CD14-positive monocyte (primary cell): ENCODE data around the gene KCNS3. TPM values are rescaled to one million over a fixed set of nuclear protein-coding genes. Genes with fewer than 3 reads are reported as not detected.

Experiments
- DNase-seq, 3 donors: peaks; one replicate each; pipeline ENCODE4 v3.0.0-alpha.2; 2011 to 2022
- H2AFZ ChIP-seq: 2 replicates; pipeline ENCODE4 v1.6.0; 2012; ENCODE audit warnings: mild to moderate bottlenecking, low read depth, low read length, inconsistent platforms; ENCODE audit not compliant: insufficient read depth, poor library complexity, severe bottlenecking
- H3K27ac ChIP-seq, 2 donors: 1 replicate in 1 of 2; 2 replicates in 1 of 2; pipeline ENCODE4 v1.5.1; 2012 to 2013; ENCODE audit warnings: low read length in 2 of 2, control low read depth in 1 of 2, inconsistent platforms in 1 of 2, low read depth in 1 of 2, mild to moderate bottlenecking in 1 of 2
- H3K27me3 ChIP-seq, 2 donors: one replicate each; pipeline versions ENCODE4 v1.6.0 to v1.6.1; 2011 to 2013; ENCODE audit warnings: low read length in 2 of 2; ENCODE audit not compliant: control insufficient read depth in 2 of 2, insufficient read depth in 2 of 2
- H3K36me3 ChIP-seq, 2 donors: replicated peaks in 1 of 2; 1 replicate in 1 of 2; 2 replicates in 1 of 2; pipeline versions ENCODE4 v1.5.1 to v1.6.1; 2012 to 2013; ENCODE audit warnings: low read length in 2 of 2, control low read depth in 1 of 2, inconsistent platforms in 1 of 2, mild to moderate bottlenecking in 1 of 2; ENCODE audit not compliant: insufficient read depth in 2 of 2, control insufficient read depth in 1 of 2
- H3K4me1 ChIP-seq, 2 donors: 1 replicate in 1 of 2; 2 replicates in 1 of 2; pipeline versions ENCODE4 v1.5.1 to v1.6.1; 2012 to 2013; ENCODE audit warnings: low read length in 2 of 2, control low read depth in 1 of 2, inconsistent platforms in 1 of 2, mild to moderate bottlenecking in 1 of 2, moderate library complexity in 1 of 2; ENCODE audit not compliant: insufficient read depth in 2 of 2, control insufficient read depth in 1 of 2
- H3K4me2 ChIP-seq: replicated peaks from 2 replicates; pipeline ENCODE3; 2012; ENCODE audit warnings: low read length, moderate library complexity, mild to moderate bottlenecking; ENCODE audit not compliant: poor library complexity, severe bottlenecking; ENCODE audit errors: extremely low read depth
- H3K4me3 ChIP-seq, 3 experiments: fragments of 200-600 bp in 1 of 3; sonication (generic) in 1 of 3; replicated peaks in 1 of 3; 1 replicate in 2 of 3; 2 replicates in 1 of 3; pipeline ENCODE4 v1.5.1; 2011 to 2013; ENCODE audit warnings: low read length in 3 of 3, mild to moderate bottlenecking in 3 of 3, control low read depth in 2 of 3, low read depth in 2 of 3, inconsistent platforms in 1 of 3, moderate library complexity in 1 of 3
- H3K79me2 ChIP-seq: 2 replicates; pipeline ENCODE4 v1.6.0; 2012; ENCODE audit warnings: mild to moderate bottlenecking, control low read depth, inconsistent platforms, low read length, moderate library complexity; ENCODE audit not compliant: insufficient read depth
- H3K9ac ChIP-seq: 2 replicates; pipeline ENCODE4 v1.6.0; 2017; ENCODE audit warnings: low read length, mild to moderate bottlenecking; ENCODE audit not compliant: insufficient read depth, poor library complexity, severe bottlenecking
- H3K9me3 ChIP-seq, 2 donors: replicated peaks in 1 of 2; 1 replicate in 1 of 2; 2 replicates in 1 of 2; pipeline versions ENCODE4 v1.5.1 to v1.6.1; 2012 to 2013; ENCODE audit warnings: low read length in 2 of 2, control low read depth in 1 of 2; ENCODE audit not compliant: control insufficient read depth in 1 of 2, insufficient read depth in 1 of 2
- H4K20me1 ChIP-seq: 2 replicates; pipeline ENCODE4 v1.6.0; 2012; ENCODE audit warnings: mild to moderate bottlenecking, low read length, control low read depth, moderate library complexity; ENCODE audit not compliant: insufficient read depth
- H3K27ac Mint-ChIP-seq, 7 donors: one replicate each; pipeline ENCODE4 v1.8.0; 2020; ENCODE audit warnings: mild to moderate bottlenecking in 7 of 7, mixed read lengths in 7 of 7, moderate library complexity in 6 of 7, inconsistent platforms in 2 of 7
- H3K27me3 Mint-ChIP-seq, 3 donors: one replicate each; pipeline ENCODE4 v1.8.0; 2021 to 2022; ENCODE audit warnings: low read depth in 3 of 3, mild to moderate bottlenecking in 3 of 3, mixed read lengths in 3 of 3, moderate library complexity in 3 of 3, inconsistent platforms in 1 of 3
- H3K36me3 Mint-ChIP-seq, 2 donors: one replicate each; pipeline ENCODE4 v1.8.0; 2020; ENCODE audit warnings: mixed read lengths in 2 of 2, inconsistent platforms in 1 of 2, mild to moderate bottlenecking in 1 of 2
- H3K4me1 Mint-ChIP-seq: one replicate; pipeline ENCODE4 v1.8.0; 2020; ENCODE audit warnings: mild to moderate bottlenecking, mixed read lengths
- H3K4me3 Mint-ChIP-seq, 2 donors: one replicate each; pipeline ENCODE4 v1.8.0; 2020; ENCODE audit warnings: mild to moderate bottlenecking in 2 of 2, mixed read lengths in 2 of 2, moderate library complexity in 1 of 2
- H3K9me3 Mint-ChIP-seq, 7 donors: one replicate each; pipeline ENCODE4 v1.8.0; 2020 to 2022; ENCODE audit warnings: mixed read lengths in 7 of 7, mild to moderate bottlenecking in 6 of 7, moderate library complexity in 6 of 7, inconsistent platforms in 2 of 7
- CTCF ChIP-seq: fragments of 200-600 bp; IDR thresholded peaks from one replicate; pipeline ENCODE4 v1.8.0; 2022; ENCODE audit warnings: antibody characterized with exemption, mild to moderate bottlenecking
- WGBS: methylation state at CpG from one replicate; pipeline ENCODE4 v1.1.5; 2013; ENCODE audit warnings: missing lambda C conversion rate; ENCODE audit not compliant: insufficient coverage; 5-methylcytosine and 5-hydroxymethylcytosine counted together
- intact Hi-C, 2 donors: fragments of 100-400 bp; cut with micrococcal nuclease; formaldehyde crosslinking; loops; one replicate each; pipeline versions ENCODE4 v1.15.0 to v1.15.1; 2023
- polyA plus RNA-seq, 3 donors: library from polyadenylated mRNA; depleted of rRNA in 1 of 3; unstranded in 2 of 3; stranded (reverse) in 1 of 3; fragments of 300-500 nt in 2 of 3; fragments of >200 nt in 1 of 3; fragmentation: Illumina TruSeq in 2 of 3; gene quantifications; 1 replicate in 2 of 3; 2 replicates in 1 of 3; pipeline ENCODE4 v1.2.3, GENCODE V29; 2012 to 2021

The KCNS3 gene
- polyA plus RNA-seq, 3 donors = not detected

- Histone ChIP-seq H3K9me3 (no peaks in the 10 kb centered on the region), H2AFZ (no peak overlapping the region), H3K9ac (no peak overlapping the region), H4K20me1 (no peaks in the 10 kb centered on the region), H3K4me1 (no peaks in the 10 kb centered on the region), H3K4me2 (no peak overlapping the region), H3K27me3 (peaks cover 4 to 5% of the 10 kb centered on the region in 2 donors), H3K4me3 (no peak overlapping the region), H3K36me3 (no peaks in the 10 kb centered on the region), H3K27ac (no peak overlapping the region), H3K79me2 (no peaks in the 10 kb centered on the region)
- Mint-ChIP-seq H3K4me1 (peaks cover 1% of the 10 kb centered on the region), H3K9me3 (peaks cover 0 to 6% (median 0%) of the 10 kb centered on the region in 7 donors), H3K36me3 (no peaks in the 10 kb centered on the region), H3K4me3 (no peak overlapping the region), H3K27me3 (peaks cover 1 to 26% (median 12%) of the 10 kb centered on the region in 3 donors), H3K27ac (no peak overlapping the region)
- no peak for TF ChIP-seq CTCF
- WGBS = 100% methylated on average over 1 of the region's 4 CpGs
- DNase-seq = no peak
- intact Hi-C loops = loop anchor here in 1 of 2 donors (5.0 kb wide), 1 partner anchor 524 kb away; no protein-coding TSS in a partner anchor
Observed at GRCh38 chr2:17853799-17854198, 24.7 kb upstream of the KCNS3 start.

- no peaks in the 10 kb centered on the region for H4K20me1 ChIP-seq
- DNase-seq = no peak
- no peak overlapping the region for H2AFZ ChIP-seq
- no peak overlapping the region for H3K4me3 Mint-ChIP-seq
- no peak overlapping the region for H3K4me2 ChIP-seq
- no CpG with 5 or more reads among the region's 3 CpGs for WGBS
- H3K9me3 Mint-ChIP-seq = peaks cover 0 to 6% (median 0%) of the 10 kb centered on the region in 7 donors
- no peaks in the 10 kb centered on the region for H3K79me2 ChIP-seq
- H3K27ac Mint-ChIP-seq = no peak overlapping the region
- no peak overlapping the region for H3K4me3 ChIP-seq
- H3K27me3 ChIP-seq = peaks cover 4 to 5% of the 10 kb centered on the region in 2 donors
- H3K9ac ChIP-seq = no peak overlapping the region
- H3K4me1 ChIP-seq = no peaks in the 10 kb centered on the region
- no peaks in the 10 kb centered on the region for H3K9me3 ChIP-seq
- peaks cover 3% of the 10 kb centered on the region for H3K4me1 Mint-ChIP-seq
- peaks cover 1 to 27% (median 10%) of the 10 kb centered on the region in 3 donors for H3K27me3 Mint-ChIP-seq
- intact Hi-C loops = no loop called here
- TF ChIP-seq CTCF = no peak
- H3K27ac ChIP-seq = no peak overlapping the region
- H3K36me3 Mint-ChIP-seq = no peaks in the 10 kb centered on the region
- no peaks in the 10 kb centered on the region for H3K36me3 ChIP-seq
Observed at GRCh38 chr2:17857021-17857420, 21.4 kb upstream of the KCNS3 start.
